Neural cell (in vitro differentiated cells): Measurements from ENCODE around the gene CEP162.

Experiments used
- CTCF ChIP-seq: fragments of 450-650 bp; IDR thresholded peaks from 2 replicates; pipeline ENCODE4 v1.5.1; 2014; ENCODE audit warnings: antibody characterized with exemption, mild to moderate bottlenecking, moderate library complexity; ENCODE audit not compliant: poor library complexity, severe bottlenecking
- EZH2 ChIP-seq: fragments of 200-600, 300-800 bp; shearing (Covaris generic), sonication (generic); IDR thresholded peaks from 2 replicates; pipeline ENCODE4 v1.6.1; 2014; ENCODE audit warnings: antibody characterized with exemption, low read length, borderline replicate concordance, mild to moderate bottlenecking; ENCODE audit not compliant: insufficient read depth, poor library complexity, severe bottlenecking
- POLR2AphosphoS5 ChIP-seq: IDR thresholded peaks from 2 replicates; pipeline ENCODE4 v1.6.1; 2012
- TAF1 ChIP-seq: IDR thresholded peaks from 2 replicates; pipeline ENCODE4 v1.6.1; 2012; ENCODE audit warnings: low read depth

- TF ChIP-seq EZH2: no peak
- no peak for TF ChIP-seq POLR2AphosphoS5
- no peak for TF ChIP-seq CTCF
- no peak for TF ChIP-seq TAF1
These were observed 25.9 kb upstream of the CEP162 start for GRCh38 chr6:84253380-84253779.
